Panc1 (cell line): ENCODE measurements around the gene BRD2. TPM values are rescaled to one million over a fixed set of nuclear protein-coding genes. Genes with fewer than 3 reads are reported as not detected.

Source experiments
- ATAC-seq: fragments of 200-7000 bp; cut with Tn5 transposase; 2 replicates; pipeline ENCODE4 v1.9.1; 2020; ENCODE audit warnings: mild to moderate bottlenecking, moderate library complexity
- BruUV-seq: library from RNA; stranded (reverse); fragments of 400-500 nt; replicated peaks from 2 replicates; lab custom pipeline; 2021; lab: Mats Ljungman, UMichigan
- CTCF ChIA-PET: fragments of 300-600 bp; sonication (Branson Sonifier 250); formaldehyde crosslinking; loops from one replicate; lab custom pipeline; 2022; ENCODE audit warnings: antibody characterized with exemption; lab: Charles Lee
- POLR2A ChIA-PET: fragments of 300-600 bp; sonication (Branson Sonifier 250); formaldehyde crosslinking; loops from one replicate; lab custom pipeline; 2022; ENCODE audit warnings: antibody characterized with exemption; lab: Charles Lee
- DNase-seq: peaks from one replicate; pipeline ENCODE4 v3.0.0-alpha.2; 2010; ENCODE audit warnings: low read depth, low spot score
- H3K27ac ChIP-seq: 2 replicates; pipeline ENCODE4 v1.5.1; 2011; ENCODE audit warnings: mild to moderate bottlenecking, low read length, inconsistent platforms
- H3K27me3 ChIP-seq: fragments of 200-500 bp; sonication (Bioruptor generic); 2 replicates; pipeline ENCODE4 v1.6.0; 2014; ENCODE audit warnings: low read length, inconsistent platforms; ENCODE audit not compliant: control insufficient read depth, insufficient read depth
- H3K36me3 ChIP-seq: fragments of 200-500 bp; sonication (Bioruptor generic); 2 replicates; pipeline ENCODE4 v1.5.1; 2014; ENCODE audit warnings: inconsistent platforms, mild to moderate bottlenecking, low read length, moderate library complexity; ENCODE audit not compliant: control insufficient read depth, insufficient read depth
- H3K4me1 ChIP-seq: 2 replicates; pipeline ENCODE4 v1.5.1; 2011; ENCODE audit warnings: inconsistent platforms, mild to moderate bottlenecking, low read length, moderate library complexity; ENCODE audit not compliant: control insufficient read depth, insufficient read depth
- H3K4me3 ChIP-seq, 2 experiments: 2 replicates each; pipeline ENCODE4 v1.5.1; 2011 to 2012; ENCODE audit warnings: low read depth in 2 of 2, low read length in 2 of 2, mild to moderate bottlenecking in 2 of 2, inconsistent platforms in 1 of 2, moderate library complexity in 1 of 2
- H3K9me3 ChIP-seq: fragments of 200-500 bp; sonication (Bioruptor generic); 2 replicates; pipeline ENCODE4 v1.5.1; 2014; ENCODE audit warnings: low read depth, mild to moderate bottlenecking, inconsistent platforms, low read length, moderate library complexity; ENCODE audit not compliant: control insufficient read depth, insufficient read depth
- CTCF ChIP-seq: fragments of 450-650 bp; IDR thresholded peaks from 2 replicates; pipeline ENCODE4 v1.5.1; 2017; ENCODE audit warnings: mild to moderate bottlenecking
- REST ChIP-seq, 2 experiments: IDR thresholded peaks; 2 replicates each; pipeline ENCODE4 v1.6.1; 2011 to 2012; ENCODE audit warnings: low read depth in 2 of 2, control low read depth in 1 of 2, low read length in 1 of 2, mild to moderate bottlenecking in 1 of 2, moderate library complexity in 1 of 2; ENCODE audit not compliant: insufficient read depth in 1 of 2
- TCF7L2 ChIP-seq: IDR thresholded peaks from 2 replicates; pipeline ENCODE4 v1.6.1; 2011; ENCODE audit warnings: mild to moderate bottlenecking, low read depth, low read length, inconsistent platforms
- in situ Hi-C: cut with HindIII; loops from 2 replicates; pipeline ENCODE4 v1.10.0; 2016; ENCODE audit warnings: low sequenced_read_pairs, low pct_unique_long_range_greater_than_20kb
- intact Hi-C: fragments of 100-400 bp; cut with micrococcal nuclease; formaldehyde crosslinking; loops from one replicate; pipeline ENCODE4 v1.10.0; 2022; ENCODE audit not compliant: unreplicated experiment
- total RNA-seq: library from RNA; stranded (reverse); gene quantifications from one replicate; pipeline ENCODE4 v1.2.1, GENCODE V29; 2021; ENCODE audit not compliant: unreplicated experiment

BRD2 gene
- total RNA-seq, 1 experiment from 2014 or later: 209 TPM

- ChIA-PET CTCF (interaction anchor here (0.5 to 1.1 kb wide), 6 partner anchors 14 to 300 kb away, joined by 3 to 6 read pairs (median 3); partner anchors contain the start of genes PSMB9, TAP1 and TAP2), POLR2A (no interaction called here)
- intact Hi-C loops: loop anchor here (5.0 kb wide), 1 partner anchor 61 kb away; no protein-coding TSS in a partner anchor
- in situ Hi-C loops: no loop called here
- H3K36me3 ChIP-seq: no peaks in the 10 kb centered on the region
- TF ChIP-seq REST (IDR thresholded peaks at IDR 0.05; ENCODE audit: insufficient read depth in 1 of 2, low read depth in 2 of 2, low read length in 1 of 2) (no peak), CTCF (peak; percentile 84)
- no TSS peak for BruUV-seq
- H3K4me3 ChIP-seq: no peak overlapping the region
- ATAC-seq (peak; percentile 93), DNase-seq (peak; percentile 67)
- no peaks in the 10 kb centered on the region for H3K27me3 ChIP-seq
- H3K27ac ChIP-seq: no peak overlapping the region
- no peaks in the 10 kb centered on the region for H3K4me1 ChIP-seq
- H3K9me3 ChIP-seq: no peaks in the 10 kb centered on the region
Measured at GRCh38 chr6:32947552-32948465, 20.6 kb upstream of the BRD2 start.

- ChIA-PET CTCF (no interaction called here), POLR2A (no interaction called here)
- in situ Hi-C loops: no loop called here
- no peaks in the 10 kb centered on the region for H3K36me3 ChIP-seq
- intact Hi-C loops: loop anchor here (5.0 kb wide), 1 partner anchor 62 kb away; no protein-coding TSS in a partner anchor
- H3K4me3 ChIP-seq: no peak overlapping the region
- no peak for ATAC-seq
- DNase-seq: no peak
- no peaks in the 10 kb centered on the region for H3K27me3 ChIP-seq
- no peak for TF ChIP-seq TCF7L2
- no peak for TF ChIP-seq REST (IDR thresholded peaks at IDR 0.05; ENCODE audit: insufficient read depth in 1 of 2, low read depth in 2 of 2, low read length in 1 of 2)
- no TSS peak for BruUV-seq
- H3K27ac ChIP-seq: no peak overlapping the region
- no peaks in the 10 kb centered on the region for H3K4me1 ChIP-seq
- H3K9me3 ChIP-seq: no peaks in the 10 kb centered on the region
Measured at GRCh38 chr6:32949113-32949512, 19.3 kb upstream of the BRD2 start.
